IMR-90 (cell line): ENCODE data around the gene NMRK1. TPM values are rescaled to one million over a fixed set of nuclear protein-coding genes. Genes with fewer than 3 reads are reported as not detected.

ENCODE experiments used
- ATAC-seq: fragments of 200-7000 bp; cut with Tn5 transposase; 2 replicates; pipeline ENCODE4 v1.9.1; 2020; ENCODE audit warnings: low read depth, mild to moderate bottlenecking, moderate library complexity
- BruUV-seq: library from RNA; stranded (reverse); fragments of 400-500 nt; replicated peaks from 2 replicates; lab custom pipeline; 2021; lab: Mats Ljungman, UMichigan
- CTCF ChIA-PET: fragments of 300-600 bp; formaldehyde crosslinking; extraction: SDS; loops from one replicate; lab custom pipeline; 2021; ENCODE audit warnings: antibody characterized with exemption; lab: Yijun Ruan, JAX
- POLR2A ChIA-PET: fragments of 300-600 bp; sonication (Branson Sonifier 250); formaldehyde crosslinking; loops from one replicate; lab custom pipeline; 2022; ENCODE audit warnings: antibody characterized with exemption; ENCODE audit not compliant: unreplicated experiment; lab: Charles Lee
- DNase-seq: peaks from one replicate; pipeline ENCODE4 v3.0.0; 2013
- H2AFZ ChIP-seq: replicated peaks from 2 replicates; pipeline ENCODE3; 2013; ENCODE audit warnings: low read length, mild to moderate bottlenecking; ENCODE audit not compliant: poor library complexity
- H2AK5ac ChIP-seq: 2 replicates; pipeline ENCODE4 v1.6.1; 2013; ENCODE audit warnings: low read depth, low read length, inconsistent platforms
- H2AK9ac ChIP-seq: replicated peaks from 2 replicates; pipeline ENCODE3; 2013; ENCODE audit warnings: mild to moderate bottlenecking, low read depth, low read length, moderate library complexity; ENCODE audit not compliant: poor library complexity
- H2BK120ac ChIP-seq: 2 replicates; pipeline ENCODE4 v1.6.1; 2013; ENCODE audit warnings: low read depth, low read length, inconsistent platforms
- H2BK15ac ChIP-seq: 3 replicates; pipeline ENCODE4 v1.6.1; 2013; ENCODE audit warnings: low read depth, low read length, inconsistent platforms
- H2BK20ac ChIP-seq: 2 replicates; pipeline ENCODE4 v1.6.1; 2013; ENCODE audit warnings: low read depth, mild to moderate bottlenecking, inconsistent platforms, low read length, moderate library complexity
- H2BK5ac ChIP-seq: 2 replicates; pipeline ENCODE4 v1.6.1; 2013; ENCODE audit warnings: mild to moderate bottlenecking, low read depth, low read length, inconsistent platforms; ENCODE audit not compliant: poor library complexity, severe bottlenecking
- H3K14ac ChIP-seq: replicated peaks from 2 replicates; pipeline ENCODE4 v1.6.1; 2013; ENCODE audit warnings: low read depth, low read length, inconsistent platforms
- H3K18ac ChIP-seq: 2 replicates; pipeline ENCODE4 v1.6.1; 2013; ENCODE audit warnings: low read depth, low read length, control low read depth
- H3K23ac ChIP-seq: 2 replicates; pipeline ENCODE4 v1.6.1; 2013; ENCODE audit warnings: low read depth, low read length, inconsistent platforms
- H3K27ac ChIP-seq: 2 replicates; pipeline ENCODE4 v1.5.1; 2013; ENCODE audit warnings: mild to moderate bottlenecking, control low read depth, low read length; ENCODE audit not compliant: insufficient read depth
- H3K27me3 ChIP-seq: 2 replicates; pipeline ENCODE4 v1.6.1; 2013; ENCODE audit warnings: low read length; ENCODE audit not compliant: control insufficient read depth, insufficient read depth
- H3K36me3 ChIP-seq: 2 replicates; pipeline ENCODE4 v1.6.1; 2013; ENCODE audit warnings: low read length, mixed read lengths; ENCODE audit not compliant: control insufficient read depth, insufficient read depth
- H3K4ac ChIP-seq: 2 replicates; pipeline ENCODE4 v1.6.1; 2013; ENCODE audit warnings: low read depth, low read length, inconsistent platforms
- H3K4me1 ChIP-seq: 2 replicates; pipeline ENCODE4 v1.6.1; 2013; ENCODE audit warnings: low read length, mixed read lengths; ENCODE audit not compliant: control insufficient read depth, insufficient read depth
- H3K4me2 ChIP-seq: 2 replicates; pipeline ENCODE4 v1.6.1; 2013; ENCODE audit warnings: low read depth, mild to moderate bottlenecking, control low read depth, low read length, moderate library complexity
- H3K4me3 ChIP-seq: 2 replicates; pipeline ENCODE4 v1.5.1; 2013; ENCODE audit warnings: low read depth, mild to moderate bottlenecking, control low read depth, low read length, moderate library complexity; ENCODE audit not compliant: insufficient read depth
- H3K56ac ChIP-seq: 2 replicates; pipeline ENCODE4 v1.6.1; 2013; ENCODE audit warnings: low read length, inconsistent platforms; ENCODE audit not compliant: insufficient read depth; ENCODE audit errors: extremely low read depth
- H3K79me1 ChIP-seq, 2 experiments: 2 replicates each; pipeline ENCODE4 v1.6.1; 2013; ENCODE audit warnings: low read length in 2 of 2, inconsistent platforms in 1 of 2, low read depth in 1 of 2
- H3K9ac ChIP-seq: 2 replicates; pipeline ENCODE4 v1.6.1; 2013; ENCODE audit warnings: low read depth, low read length, control low read depth
- H3K9me1 ChIP-seq: 2 replicates; pipeline ENCODE4 v1.6.1; 2013; ENCODE audit warnings: low read length, inconsistent platforms; ENCODE audit not compliant: insufficient read depth
- H3K9me3 ChIP-seq: 2 replicates; pipeline ENCODE4 v1.6.1; 2013; ENCODE audit warnings: low read length; ENCODE audit not compliant: control insufficient read depth, insufficient read depth
- H4K20me1 ChIP-seq: 2 replicates; pipeline ENCODE4 v1.6.1; 2013; ENCODE audit warnings: low read length, inconsistent platforms; ENCODE audit not compliant: insufficient read depth
- H4K5ac ChIP-seq: 2 replicates; pipeline ENCODE4 v1.6.1; 2013; ENCODE audit warnings: mild to moderate bottlenecking, low read depth, low read length, control low read depth
- H4K8ac ChIP-seq, 2 experiments: 2 replicates each; pipeline ENCODE4 v1.6.1; 2013; ENCODE audit warnings: low read depth in 2 of 2, low read length in 2 of 2, control low read depth in 1 of 2, inconsistent platforms in 1 of 2
- H4K91ac ChIP-seq: 2 replicates; pipeline ENCODE4 v1.6.1; 2013; ENCODE audit warnings: low read depth, low read length, inconsistent platforms; ENCODE audit not compliant: insufficient read depth
- MAZ ChIP-seq: IDR thresholded peaks from 2 replicates; pipeline ENCODE4 v1.6.1; 2012; ENCODE audit warnings: low read depth, mild to moderate bottlenecking, low read length, improper control_type of control experiment, moderate library complexity, borderline replicate concordance
- MXI1 ChIP-seq: IDR thresholded peaks from 2 replicates; pipeline ENCODE4 v1.6.1; 2012; ENCODE audit warnings: low read depth, mild to moderate bottlenecking, low read length, moderate library complexity, borderline replicate concordance
- RCOR1 ChIP-seq: IDR thresholded peaks from 2 replicates; pipeline ENCODE4 v1.6.1; 2012; ENCODE audit warnings: mild to moderate bottlenecking, low read length, improper control_type of control experiment; ENCODE audit not compliant: insufficient replicate concordance
- WGBS, 2 experiments: methylation state at CpG; one replicate each; pipeline versions ENCODE4 v1.1.5 to v1.1.7; 2013; ENCODE audit warnings: missing lambda C conversion rate in 2 of 2; ENCODE audit not compliant: insufficient read length in 1 of 2; ENCODE audit errors: extremely low coverage in 2 of 2; 5-methylcytosine and 5-hydroxymethylcytosine counted together
- dilution Hi-C: fragments of 300-500 bp; cut with HindIII; formaldehyde crosslinking; loops from one replicate; pipeline ENCODE4 v1.14.3; 2018; ENCODE audit warnings: low sequenced_read_pairs; ENCODE audit not compliant: unreplicated experiment
- in situ Hi-C: fragments of 300-500 bp; cut with MboI; formaldehyde crosslinking; loops from 3 replicates; pipeline ENCODE4 v1.14.3; 2019; ENCODE audit warnings: low sequenced_read_pairs, inconsistent platforms, mixed read lengths
- intact Hi-C: fragments of 100-400 bp; cut with micrococcal nuclease; formaldehyde crosslinking; loops from 2 replicates; pipeline ENCODE4 v1.10.0; 2022
- polyA plus RNA-seq, 3 experiments: library from polyadenylated mRNA; depleted of rRNA; stranded (reverse); fragments of >200 nt; gene quantifications; 2 replicates each; pipeline ENCODE4 v1.2.3, GENCODE V29; 2012; ENCODE audit warnings: low replicate concordance in 1 of 3
- total RNA-seq: library from RNA; depleted of rRNA; stranded (reverse); fragments of >200 nt; gene quantifications from 2 replicates; pipeline ENCODE4 v1.2.3, GENCODE V29; 2012

The NMRK1 gene
- total and polyA plus RNA-seq, 2 of the 4 experiments (the other 2 are of a cell fraction): 5.7 to 5.9 TPM

- Histone ChIP-seq H3K56ac (no peak overlapping the region), H3K9me1 (peaks cover 4% of the 10 kb centered on the region; the same call in 1 of the 2 replicates), H3K27me3 (no peaks in the 10 kb centered on the region), H2AK5ac (no peak overlapping the region), H3K4me2 (no peak overlapping the region), H3K23ac (no peak overlapping the region), H4K91ac (no peak overlapping the region), H2BK120ac (no peak overlapping the region), H3K14ac (no peak overlapping the region), H2BK5ac (no peak overlapping the region), H3K4me1 (peaks cover 2% of the 10 kb centered on the region; the same call in 1 of the 2 replicates), H2BK20ac (no peak overlapping the region), H3K18ac (no peak overlapping the region), H3K79me1 (peaks cover 15 to 48% of the 10 kb centered on the region in 2 experiments), H2AFZ (no peak overlapping the region), H4K8ac (no peak overlapping the region), H3K27ac (no peak overlapping the region), H4K5ac (no peak overlapping the region), H3K4me3 (no peak overlapping the region), H3K9ac (no peak overlapping the region), H3K36me3 (no peaks in the 10 kb centered on the region), H3K4ac (no peak overlapping the region), H3K9me3 (no peaks in the 10 kb centered on the region), H2AK9ac (no peak overlapping the region), H2BK15ac (no peak overlapping the region), H4K20me1 (no peaks in the 10 kb centered on the region)
- POLR2A ChIA-PET: no interaction called here
- CTCF ChIA-PET: no interaction called here
- 50% methylated on average over 1 of the region's 5 CpGs; no CpG with 5 or more reads in 1 of the 2 experiments for WGBS, 2 experiments
- ATAC-seq: no peak
- TF ChIP-seq RCOR1 (no peak), MXI1 (no peak), MAZ (no peak)
- dilution Hi-C loops (no loop called here), in situ Hi-C loops (no loop called here), intact Hi-C loops (no loop called here)
- BruUV-seq: no TSS peak
- no peak for DNase-seq
These were observed 23.2 kb upstream of the NMRK1 start for GRCh38 chr9:75111019-75111622.
